Measurements from ENCODE around the gene ARID1B.

ARID1B gene

DNA sequence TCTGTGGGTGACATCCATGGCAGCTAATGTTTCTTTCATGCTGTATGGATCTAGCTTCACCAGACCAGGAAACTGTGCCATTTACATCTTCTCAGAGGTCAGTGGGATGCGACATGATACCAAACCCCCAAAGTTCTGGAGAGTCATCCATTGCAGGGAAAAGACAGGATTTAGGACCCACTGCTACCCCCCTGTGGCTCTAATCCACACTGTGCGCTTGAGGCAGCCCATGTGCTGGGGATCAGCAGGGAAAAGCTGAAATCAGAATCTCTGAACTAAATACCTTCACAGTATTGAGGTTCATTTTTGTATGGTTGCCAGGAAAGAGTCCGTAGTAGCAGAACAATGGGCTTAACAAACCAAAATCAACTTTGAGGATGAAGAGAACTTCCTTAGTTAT is 381.7 kb downstream of the ARID1B start:
- Histone ChIP-seq H3K4me1 (peaks cover 17% of the 10 kb centered on the region), H3K36me3 (peaks cover 13% of the 10 kb centered on the region), H3K9me3 (no peaks in the 10 kb centered on the region), H3K27me3 (no peaks in the 10 kb centered on the region), H3K4me3 (ENCODE audit: low read depth, low read length) (no peak overlapping the region)
- no peak for DNase-seq
- TF ChIP-seq, protein P1, sequence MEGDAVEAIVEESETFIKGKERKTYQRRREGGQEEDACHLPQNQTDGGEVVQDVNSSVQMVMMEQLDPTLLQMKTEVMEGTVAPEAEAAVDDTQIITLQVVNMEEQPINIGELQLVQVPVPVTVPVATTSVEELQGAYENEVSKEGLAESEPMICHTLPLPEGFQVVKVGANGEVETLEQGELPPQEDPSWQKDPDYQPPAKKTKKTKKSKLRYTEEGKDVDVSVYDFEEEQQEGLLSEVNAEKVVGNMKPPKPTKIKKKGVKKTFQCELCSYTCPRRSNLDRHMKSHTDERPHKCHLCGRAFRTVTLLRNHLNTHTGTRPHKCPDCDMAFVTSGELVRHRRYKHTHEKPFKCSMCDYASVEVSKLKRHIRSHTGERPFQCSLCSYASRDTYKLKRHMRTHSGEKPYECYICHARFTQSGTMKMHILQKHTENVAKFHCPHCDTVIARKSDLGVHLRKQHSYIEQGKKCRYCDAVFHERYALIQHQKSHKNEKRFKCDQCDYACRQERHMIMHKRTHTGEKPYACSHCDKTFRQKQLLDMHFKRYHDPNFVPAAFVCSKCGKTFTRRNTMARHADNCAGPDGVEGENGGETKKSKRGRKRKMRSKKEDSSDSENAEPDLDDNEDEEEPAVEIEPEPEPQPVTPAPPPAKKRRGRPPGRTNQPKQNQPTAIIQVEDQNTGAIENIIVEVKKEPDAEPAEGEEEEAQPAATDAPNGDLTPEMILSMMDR (IDR thresholded peaks at IDR 0.05; ENCODE audit: low read depth, low read length) = peak; percentile 21; the same call in 1 of the 2 replicates

DNA sequence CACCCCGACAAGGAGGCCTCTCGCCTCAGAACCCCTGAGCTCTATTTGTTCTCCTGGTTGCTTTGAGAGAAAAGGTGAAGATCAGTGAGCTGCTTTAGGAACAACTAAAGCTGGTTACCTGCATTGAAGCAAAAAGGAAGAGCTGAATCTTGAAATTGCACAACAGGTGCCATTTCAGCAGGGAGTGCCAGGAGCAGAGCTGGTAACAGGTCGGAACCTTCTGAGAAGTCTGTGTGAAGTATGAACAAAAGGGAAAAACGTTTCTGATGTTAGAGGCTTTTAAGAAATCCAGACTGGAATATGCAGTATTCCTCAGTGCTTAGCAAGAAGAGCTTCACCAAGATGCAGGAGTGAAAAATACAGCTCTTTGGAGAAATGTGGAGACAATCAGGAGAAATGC is 382.2 kb downstream of the ARID1B start:
- H3K4me3 ChIP-seq (ENCODE audit: low read depth, low read length) = no peak overlapping the region
- TF ChIP-seq, protein P1 (IDR thresholded peaks at IDR 0.05; ENCODE audit: low read depth, low read length) = no peak
- peaks cover 17% of the 10 kb centered on the region for H3K4me1 ChIP-seq
- H3K27me3 ChIP-seq = no peaks in the 10 kb centered on the region
- H3K36me3 ChIP-seq = peaks cover 10% of the 10 kb centered on the region
- DNase-seq = no peak
- no peaks in the 10 kb centered on the region for H3K9me3 ChIP-seq

DNA sequence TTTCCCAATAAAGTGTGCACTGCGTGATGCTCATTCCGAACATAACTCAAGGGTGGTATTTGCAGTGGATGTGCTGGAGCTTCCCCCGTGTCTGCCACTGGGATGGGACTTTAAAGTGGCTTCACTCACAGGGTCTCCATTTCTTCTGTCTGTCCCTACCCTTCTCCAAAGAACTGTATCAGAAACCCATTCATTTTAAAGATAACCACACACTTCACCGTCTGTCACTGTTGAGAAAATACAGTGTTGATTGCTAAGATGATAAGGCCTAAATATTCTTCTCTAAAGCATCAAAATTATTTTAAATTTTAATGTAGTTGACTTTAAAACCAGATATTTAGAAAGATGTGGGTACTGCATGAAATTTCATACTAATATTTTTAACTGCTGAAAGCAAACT is 384.7 kb downstream of the ARID1B start:
- peaks cover 7% of the 10 kb centered on the region for H3K36me3 ChIP-seq
- no peaks in the 10 kb centered on the region for H3K9me3 ChIP-seq
- no peak overlapping the region for H3K4me3 ChIP-seq (ENCODE audit: low read depth, low read length)
- no peaks in the 10 kb centered on the region for H3K27me3 ChIP-seq
- H3K4me1 ChIP-seq = peaks cover 17% of the 10 kb centered on the region
- TF ChIP-seq, protein P1 (IDR thresholded peaks at IDR 0.05; ENCODE audit: low read depth, low read length) = no peak
- DNase-seq = no peak

DNA sequence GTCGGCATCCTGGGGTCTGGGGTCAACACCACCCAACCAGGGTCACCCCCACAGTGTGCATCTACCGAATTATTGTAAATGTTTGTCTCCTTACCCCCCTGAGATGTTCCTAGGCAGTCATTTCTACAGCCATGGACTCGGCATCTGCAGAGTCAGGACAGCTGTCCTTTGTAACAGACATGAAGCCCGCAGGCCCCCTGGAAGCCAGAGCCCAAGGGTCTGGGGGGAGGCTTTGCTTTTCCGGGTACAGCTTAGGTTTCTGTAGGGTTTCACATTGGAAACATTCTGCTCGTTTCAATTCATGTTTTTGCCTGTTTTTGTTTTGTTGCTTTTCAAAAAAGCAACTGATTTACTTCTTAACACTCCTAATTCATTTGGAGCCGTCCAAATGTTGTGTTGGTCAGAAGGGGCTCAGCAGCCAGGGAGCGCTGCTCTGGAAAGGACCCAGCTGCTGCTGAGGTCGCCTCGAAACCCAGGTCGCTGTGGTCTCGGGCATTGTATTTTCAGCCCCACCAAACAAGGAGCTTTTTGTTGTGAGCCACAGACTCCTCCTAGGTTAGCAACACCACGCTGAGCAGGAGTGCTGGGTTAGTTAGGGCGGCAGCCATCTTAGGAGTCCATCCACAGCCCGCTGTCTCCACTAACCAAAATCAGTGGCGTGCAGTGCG is 385.7 kb downstream of the ARID1B start:
- peaks cover 13% of the 10 kb centered on the region for H3K36me3 ChIP-seq

DNA sequence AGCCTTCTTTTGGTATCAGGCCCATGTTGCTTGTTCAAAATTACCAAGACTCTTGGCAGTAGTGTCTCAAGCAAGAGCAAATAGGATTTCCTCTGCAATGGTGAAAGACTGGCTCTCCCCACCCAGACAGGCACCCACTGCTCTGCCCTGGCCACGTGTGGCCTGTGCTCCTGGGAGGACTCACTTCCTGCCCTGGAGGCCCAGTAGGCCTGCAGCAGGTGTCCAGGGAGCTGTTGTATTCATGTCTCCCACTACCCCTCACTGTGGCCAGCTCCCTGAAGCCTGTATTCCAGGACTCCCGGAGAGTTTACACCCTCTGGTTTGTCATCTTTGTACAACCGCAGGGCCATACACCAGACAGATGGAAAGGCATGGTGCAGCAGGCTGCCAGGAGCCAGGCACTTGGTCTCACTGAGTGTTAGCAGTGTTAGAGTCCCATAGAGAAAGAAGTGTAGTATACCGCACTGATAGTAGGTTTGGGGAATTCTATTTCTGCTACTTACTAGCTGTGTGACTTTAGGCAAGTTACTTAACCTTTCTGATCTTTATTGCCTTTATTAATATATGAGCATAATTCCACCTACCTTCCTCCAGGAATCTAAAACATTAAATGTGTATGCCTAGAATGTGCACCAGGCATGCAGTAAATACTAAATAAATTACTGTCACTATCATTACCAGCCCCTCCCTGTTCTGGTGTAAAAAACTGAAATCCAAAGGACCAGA is 386.4 kb downstream of the ARID1B start:
- TF ChIP-seq, protein P1 (IDR thresholded peaks at IDR 0.05; ENCODE audit: low read depth, low read length) = no peak
- Histone ChIP-seq H3K36me3 (peaks cover 19% of the 10 kb centered on the region), H3K9me3 (no peaks in the 10 kb centered on the region), H3K4me1 (peaks cover 17% of the 10 kb centered on the region), H3K27me3 (no peaks in the 10 kb centered on the region), H3K4me3 (ENCODE audit: low read depth, low read length) (no peak overlapping the region)
- no peak for DNase-seq

More for the DNA sequence above, 385.7 kb downstream of the ARID1B start:
- TF ChIP-seq, protein P1 (IDR thresholded peaks at IDR 0.05; ENCODE audit: low read depth, low read length) = no peak
- Histone ChIP-seq H3K4me3 (ENCODE audit: low read depth, low read length) (no peak overlapping the region), H3K9me3 (no peaks in the 10 kb centered on the region), H3K27me3 (no peaks in the 10 kb centered on the region), H3K4me1 (peaks cover 17% of the 10 kb centered on the region)
- no peak for DNase-seq

DNA sequence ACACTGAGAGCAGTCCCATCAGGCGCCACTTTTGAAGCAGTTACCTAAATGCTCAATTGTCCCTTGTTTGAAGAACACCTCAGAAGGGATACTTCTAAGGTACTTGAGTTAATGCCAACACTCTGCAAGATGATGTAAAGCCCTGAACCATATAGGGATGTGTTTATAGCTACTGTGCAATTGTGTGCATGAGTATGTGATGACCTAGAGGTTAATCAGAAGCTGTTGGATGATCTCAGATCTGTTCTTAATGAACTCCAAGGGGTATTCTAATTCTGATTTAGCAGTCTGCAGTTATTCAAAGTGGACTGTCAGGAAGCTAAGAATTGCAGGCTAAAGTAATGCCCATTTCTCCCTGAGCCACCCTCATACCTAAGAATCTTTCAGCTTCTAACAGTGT is 387.8 kb downstream of the ARID1B start:
- Histone ChIP-seq H3K9me3 (no peaks in the 10 kb centered on the region), H3K27me3 (no peaks in the 10 kb centered on the region), H3K4me1 (peaks cover 17% of the 10 kb centered on the region), H3K4me3 (ENCODE audit: low read depth, low read length) (no peak overlapping the region), H3K36me3 (peaks cover 19% of the 10 kb centered on the region)
- TF ChIP-seq, protein P1 (IDR thresholded peaks at IDR 0.05; ENCODE audit: low read depth, low read length) = no peak
- no peak for DNase-seq
